22Rv1 (cell line): ENCODE results near the gene ABL1.
"Not testable (repeated sequence)": the region's sequence is repeated elsewhere in the genome, so short reads cannot be mapped to it uniquely, and the experiment has no call there.

Source experiments
- ZFX ChIP-seq: fragments of 450-650 bp; IDR thresholded peaks from 2 replicates; pipeline ENCODE4 v1.6.1; 2017; ENCODE audit warnings: antibody characterized with exemption, borderline replicate concordance
- TF ChIP-seq, protein P1 (sequence below): fragments of 450-650 bp; IDR thresholded peaks from 2 replicates; pipeline ENCODE4 v1.5.1; 2017; ENCODE audit warnings: mild to moderate bottlenecking

DNA sequence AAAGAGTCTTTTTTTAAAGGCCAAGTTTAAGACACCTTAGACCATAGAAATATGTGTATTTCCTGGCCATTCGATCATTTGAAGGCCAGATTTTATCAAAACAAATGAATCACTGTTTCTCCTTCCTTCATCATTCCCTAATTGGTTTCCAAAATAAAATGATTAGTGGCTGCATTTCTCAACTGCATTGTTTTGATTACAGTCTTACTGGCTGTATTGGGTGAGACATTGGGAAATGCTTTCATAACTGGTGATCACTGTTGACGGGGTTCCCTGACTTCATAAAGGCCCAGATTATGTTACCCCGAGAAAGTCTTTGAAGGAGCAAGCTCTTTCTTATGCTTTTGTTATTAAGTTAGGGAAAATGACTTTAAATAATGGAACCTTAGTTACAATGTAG lies 40.6 kb upstream of the ABL1 start:
- TF ChIP-seq, protein P1, sequence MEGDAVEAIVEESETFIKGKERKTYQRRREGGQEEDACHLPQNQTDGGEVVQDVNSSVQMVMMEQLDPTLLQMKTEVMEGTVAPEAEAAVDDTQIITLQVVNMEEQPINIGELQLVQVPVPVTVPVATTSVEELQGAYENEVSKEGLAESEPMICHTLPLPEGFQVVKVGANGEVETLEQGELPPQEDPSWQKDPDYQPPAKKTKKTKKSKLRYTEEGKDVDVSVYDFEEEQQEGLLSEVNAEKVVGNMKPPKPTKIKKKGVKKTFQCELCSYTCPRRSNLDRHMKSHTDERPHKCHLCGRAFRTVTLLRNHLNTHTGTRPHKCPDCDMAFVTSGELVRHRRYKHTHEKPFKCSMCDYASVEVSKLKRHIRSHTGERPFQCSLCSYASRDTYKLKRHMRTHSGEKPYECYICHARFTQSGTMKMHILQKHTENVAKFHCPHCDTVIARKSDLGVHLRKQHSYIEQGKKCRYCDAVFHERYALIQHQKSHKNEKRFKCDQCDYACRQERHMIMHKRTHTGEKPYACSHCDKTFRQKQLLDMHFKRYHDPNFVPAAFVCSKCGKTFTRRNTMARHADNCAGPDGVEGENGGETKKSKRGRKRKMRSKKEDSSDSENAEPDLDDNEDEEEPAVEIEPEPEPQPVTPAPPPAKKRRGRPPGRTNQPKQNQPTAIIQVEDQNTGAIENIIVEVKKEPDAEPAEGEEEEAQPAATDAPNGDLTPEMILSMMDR, result not testable (repeated sequence)
- not testable (repeated sequence) for TF ChIP-seq ZFX
